Hypothalamus (tissue), 51 donors: ENCODE measurements around the gene TNS4.

Source experiments
- DNase-seq, 51 donors: peaks; one replicate each; lab custom pipeline; 2025; lab: John Stamatoyannopoulos, UW

The TNS4 gene

DNA sequence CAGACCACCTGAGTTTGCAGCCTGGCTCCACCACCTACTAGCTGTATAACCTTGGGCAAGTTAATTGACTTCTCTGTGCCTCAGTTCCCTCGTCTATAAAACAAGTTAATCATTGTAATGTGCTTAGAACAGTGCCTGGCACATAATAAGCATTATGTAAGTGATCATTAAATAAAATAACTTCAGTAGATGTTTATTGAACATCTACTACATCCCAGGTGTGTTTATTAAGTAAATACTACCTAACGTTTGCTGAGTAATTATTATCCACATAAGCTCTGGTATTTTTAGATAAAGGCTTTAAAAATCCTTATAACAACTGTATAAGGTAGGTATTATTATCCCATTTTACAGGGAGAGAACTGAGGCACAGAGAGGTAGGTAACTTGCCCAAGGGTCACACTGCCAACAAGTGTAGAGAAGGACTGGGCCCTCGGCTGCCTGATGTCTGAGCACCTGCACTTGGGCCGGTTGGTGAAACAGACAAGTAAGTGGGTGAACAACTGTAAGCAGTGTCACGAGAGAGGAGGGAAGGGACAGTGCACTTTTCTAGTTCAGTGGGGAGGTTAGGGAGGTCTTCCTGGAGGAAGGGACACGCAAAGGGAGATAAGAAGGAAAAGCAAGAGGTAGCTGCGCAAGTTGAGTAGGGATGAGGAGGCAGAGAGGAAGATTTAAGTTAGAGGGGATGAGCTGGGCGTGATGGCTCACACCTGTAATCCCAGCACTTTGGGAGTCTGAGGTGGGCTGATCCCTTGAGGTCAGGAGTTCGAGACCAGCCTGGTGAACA lies 4.6 kb downstream of the TNS4 start:
- DNase-seq: no peak

DNA sequence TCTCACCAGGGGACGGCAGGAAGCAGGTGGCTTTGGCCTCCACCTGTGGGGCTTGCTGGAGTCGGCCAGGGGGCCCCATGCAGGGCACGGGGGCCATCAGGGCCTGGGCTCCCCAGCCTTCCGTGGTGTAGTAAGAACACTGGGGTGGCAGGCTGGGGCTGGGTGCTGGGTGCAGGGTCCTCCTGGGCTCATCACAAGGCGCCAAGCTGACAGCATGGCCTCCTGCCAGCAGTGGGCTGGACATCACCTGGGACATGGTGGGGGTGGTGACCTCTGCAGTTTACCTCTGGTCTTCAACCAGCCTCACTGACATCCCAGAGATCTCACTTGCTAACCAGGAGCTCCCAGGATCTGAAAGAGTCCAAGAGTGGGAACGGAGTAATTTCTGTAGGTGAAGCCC lies 5.3 kb downstream of the TNS4 start:
- no peak for DNase-seq

DNA sequence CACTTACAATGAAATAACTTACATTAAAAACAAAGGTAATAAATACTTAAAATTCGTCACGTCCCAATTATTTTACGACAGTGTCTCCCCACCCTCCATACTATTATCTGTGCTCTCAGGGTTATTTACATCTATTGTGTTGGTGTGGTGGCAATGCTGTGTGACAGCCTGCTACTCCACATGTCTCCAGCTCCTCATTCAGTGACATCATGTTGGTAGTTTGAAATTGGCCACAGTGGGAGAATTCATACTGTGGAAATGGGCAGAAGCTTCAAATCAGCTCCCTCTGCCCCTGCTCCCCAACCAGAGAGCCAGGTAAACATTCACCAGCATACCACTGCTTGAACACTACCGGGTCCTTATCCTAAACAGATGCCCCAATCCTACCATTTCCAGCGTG lies 6.3 kb downstream of the TNS4 start:
- DNase-seq: no peak

DNA sequence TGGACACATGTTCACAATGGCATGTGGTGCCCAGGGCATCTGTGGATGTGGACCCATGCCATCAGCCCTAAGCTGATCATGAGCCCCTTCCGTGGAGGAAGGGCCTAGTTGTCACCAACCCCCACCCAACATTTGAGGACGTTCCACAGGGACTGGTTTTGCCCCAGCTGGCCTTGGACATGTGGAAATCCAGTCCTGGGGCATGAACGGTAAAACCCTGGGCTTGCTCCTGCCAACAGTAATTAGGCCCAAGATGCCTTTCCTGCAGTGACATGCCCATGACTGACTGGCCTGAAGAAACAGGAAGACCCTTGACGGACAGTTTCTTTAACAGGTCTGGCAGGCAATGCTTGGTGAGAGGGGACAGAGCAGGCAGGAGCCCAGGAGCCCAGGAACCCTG lies 7.7 kb downstream of the TNS4 start:
- DNase-seq: no peak

DNA sequence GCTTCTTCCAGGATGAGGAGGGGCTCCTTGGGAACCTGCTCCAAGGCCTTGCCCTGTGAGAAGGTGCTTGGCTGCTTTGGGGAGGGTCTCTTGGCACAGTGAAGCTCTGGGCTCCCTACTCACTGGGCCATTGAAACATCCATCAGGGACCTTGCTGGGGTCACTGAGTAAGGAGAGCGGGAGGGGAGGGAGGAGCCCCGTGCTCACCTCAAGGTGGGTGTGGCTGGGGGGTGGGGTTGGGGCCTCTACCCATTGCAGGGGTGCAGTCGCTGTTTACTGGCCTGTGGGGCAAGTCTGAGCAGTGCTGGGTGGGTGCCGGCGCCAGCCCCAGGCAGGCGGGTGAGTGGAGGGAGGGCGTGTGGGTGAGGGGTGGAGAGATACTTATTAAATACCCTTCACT lies 9.9 kb downstream of the TNS4 start:
- DNase-seq: no peak

DNA sequence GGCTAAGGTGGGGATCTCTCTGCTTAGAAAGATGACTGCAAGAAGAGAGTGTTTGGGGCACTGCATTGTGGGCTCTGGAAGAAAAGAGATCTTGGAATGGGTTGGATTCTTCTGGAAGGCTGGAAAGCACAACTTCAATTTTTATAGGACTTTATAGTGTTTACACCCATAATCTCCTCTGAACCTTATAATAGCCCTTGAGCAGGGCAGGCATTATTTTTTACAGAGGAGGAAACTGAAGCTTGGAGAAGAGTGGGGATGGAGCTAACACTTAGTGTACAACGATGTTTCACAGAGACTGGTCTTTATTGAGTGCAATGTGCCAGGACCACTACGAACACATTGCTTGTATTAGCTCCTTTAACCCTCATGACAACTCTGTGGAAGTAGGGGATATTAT lies 10.4 kb downstream of the TNS4 start:
- no peak for DNase-seq

DNA sequence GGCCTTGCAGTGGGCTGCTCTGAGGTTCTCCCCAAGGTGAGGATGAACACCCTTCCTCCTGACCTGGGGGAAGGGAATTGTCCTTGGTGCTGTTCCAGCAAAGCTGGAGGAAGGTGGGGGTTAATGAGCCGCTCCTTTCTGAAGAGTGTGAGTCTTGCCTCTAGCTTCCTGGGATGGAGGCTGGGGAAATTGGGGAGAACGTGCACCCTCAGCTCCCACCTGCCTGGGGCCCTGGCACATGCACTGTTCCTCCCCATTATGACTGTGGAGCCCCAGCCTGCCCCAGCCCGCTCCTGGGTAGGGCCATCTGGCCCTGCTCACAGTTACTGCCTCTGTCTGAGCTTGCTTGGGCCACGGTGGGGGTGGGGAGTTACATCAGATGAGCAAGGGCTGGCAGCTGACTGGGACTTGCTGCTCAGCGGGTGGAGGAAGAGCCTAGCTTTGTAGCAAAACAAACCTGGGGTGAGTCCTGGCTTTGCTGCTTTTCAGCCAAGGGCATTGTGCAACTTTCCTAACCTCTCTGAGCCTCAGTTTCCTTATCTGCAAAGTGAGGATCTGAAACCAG lies 11.1 kb downstream of the TNS4 start:
- DNase-seq: peak in 45 of 51 donors; percentile 2 to 87 (median 46)

DNA sequence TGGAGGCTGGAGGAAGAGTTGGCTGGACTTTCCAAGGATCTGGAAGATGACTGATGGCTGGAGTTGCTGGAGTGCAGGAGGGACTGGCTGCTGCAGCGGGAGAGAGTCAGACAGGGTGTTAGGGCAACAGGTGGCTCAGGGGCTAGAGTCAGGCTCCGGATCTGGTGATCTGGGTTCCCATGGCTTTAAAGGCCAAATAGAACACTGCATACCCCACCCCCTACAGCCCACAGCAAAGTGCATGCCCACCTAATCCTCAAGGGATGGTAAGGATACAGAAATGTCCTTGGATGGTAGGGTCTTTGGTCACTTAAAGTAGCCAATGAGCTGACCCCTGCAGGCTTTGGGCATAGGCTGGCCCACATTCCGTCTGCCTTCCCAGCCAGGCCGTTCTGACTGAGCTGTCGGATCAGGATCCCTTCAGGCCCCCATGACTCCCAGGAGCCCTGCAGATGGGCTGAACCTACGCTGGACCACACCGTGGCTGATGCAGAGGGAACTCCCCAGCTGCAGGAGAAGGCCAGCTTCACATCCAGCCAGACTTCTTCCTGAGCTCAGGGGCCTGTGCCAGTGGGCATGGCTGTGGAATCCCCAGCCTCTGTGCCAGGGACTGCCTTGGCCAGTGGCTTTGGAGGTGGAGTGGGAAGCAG lies 13.9 kb downstream of the TNS4 start:
- DNase-seq: no peak

DNA sequence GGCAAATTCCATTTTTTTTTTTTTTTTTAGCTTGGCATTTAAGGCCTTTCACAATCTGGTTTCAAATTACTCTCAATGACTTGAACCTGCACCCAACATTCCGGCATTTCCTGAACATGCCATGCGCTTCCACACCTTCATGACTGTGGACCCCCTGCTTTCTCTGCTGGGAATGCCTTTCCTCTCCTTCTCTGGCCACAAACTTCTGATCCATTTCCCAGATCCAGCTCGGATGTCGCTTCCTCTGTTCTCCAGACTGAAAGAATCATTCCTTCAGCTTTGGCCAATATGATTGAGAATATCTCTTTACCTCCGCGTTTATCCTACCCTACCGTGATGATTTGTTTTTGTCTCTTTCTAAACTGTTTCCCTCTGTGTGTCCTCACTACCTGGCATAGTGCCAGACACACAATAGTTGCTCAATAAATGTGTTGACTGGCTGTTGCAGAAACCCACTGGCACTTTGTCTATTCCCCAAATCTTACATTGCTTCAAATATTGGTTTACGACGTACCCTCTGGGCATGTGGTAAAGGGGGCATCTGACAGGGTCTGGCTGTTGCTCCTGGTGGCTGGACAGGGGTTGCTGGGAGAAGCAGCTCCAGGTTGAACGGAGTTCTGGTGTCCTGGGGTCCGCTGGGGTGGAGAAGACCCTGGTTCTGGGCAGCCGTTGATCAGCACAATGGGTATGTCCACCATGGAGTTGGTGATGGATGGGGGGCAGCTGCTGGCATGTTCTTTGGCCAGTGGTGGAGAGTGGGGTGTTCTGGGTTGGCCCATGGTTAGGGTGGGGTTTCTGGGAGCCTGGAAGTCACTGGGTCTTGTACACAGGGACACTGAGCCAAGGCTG lies 14.7 kb downstream of the TNS4 start:
- DNase-seq: no peak

DNA sequence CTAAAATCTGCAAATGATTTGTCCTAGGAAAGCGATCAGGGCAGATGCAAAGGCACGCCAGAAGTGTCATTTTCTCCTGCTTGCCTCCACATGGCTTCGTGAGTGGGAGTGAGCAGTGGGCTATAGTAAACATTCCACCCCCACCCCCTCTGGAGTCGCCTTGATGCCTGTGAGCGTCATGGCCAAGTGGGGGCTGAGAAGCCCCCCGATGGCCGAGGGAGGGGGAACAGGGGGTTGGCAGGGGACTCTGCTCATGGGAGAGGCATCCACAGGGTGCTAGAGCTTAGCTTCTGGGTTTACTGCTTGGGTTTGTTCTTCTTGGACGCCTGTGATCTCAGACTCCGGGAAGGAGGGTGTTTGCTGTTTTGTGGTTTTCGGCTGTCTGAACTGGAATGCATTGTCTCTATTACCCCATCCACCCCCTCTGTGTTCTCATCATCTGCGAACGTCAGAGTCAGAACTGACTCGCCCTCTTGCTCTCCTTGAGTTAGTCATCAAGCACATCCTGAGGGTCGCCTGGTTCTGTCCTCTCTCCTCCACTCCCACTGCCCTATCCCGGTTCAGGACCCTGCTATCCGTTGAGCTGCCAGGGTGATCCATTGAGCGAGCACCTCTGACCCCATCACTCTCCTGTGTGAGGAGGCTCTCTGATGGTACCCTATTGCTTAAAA lies 15.4 kb downstream of the TNS4 start:
- DNase-seq: peak in 1 of 51 donors; percentile 6

DNA sequence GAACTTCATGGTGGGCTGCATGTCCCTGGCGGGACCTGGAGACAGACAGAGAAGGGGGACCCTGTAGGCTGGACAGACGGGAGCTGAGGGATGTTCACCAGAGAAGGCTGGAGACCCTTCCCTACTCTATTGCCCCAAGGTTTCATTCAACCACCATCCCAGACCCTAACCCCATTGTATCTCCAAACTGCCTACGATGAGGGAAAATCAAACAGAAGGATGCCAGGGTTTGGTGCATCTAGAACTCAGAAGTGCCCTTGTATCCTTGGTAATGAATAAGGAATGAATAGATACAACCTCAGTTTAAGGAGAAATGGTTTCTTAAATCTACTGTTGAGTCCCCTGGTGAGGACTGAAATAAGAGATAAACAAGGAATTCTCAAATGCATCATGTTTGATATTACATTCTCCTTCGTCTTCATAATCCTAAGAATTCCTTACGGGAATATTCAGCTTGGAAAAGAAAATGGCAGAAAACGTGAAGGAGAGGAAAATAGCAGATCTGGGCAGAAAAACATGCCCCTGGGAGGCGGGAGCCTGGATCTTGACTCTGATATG lies 16.4 kb downstream of the TNS4 start:
- DNase-seq: no peak

DNA sequence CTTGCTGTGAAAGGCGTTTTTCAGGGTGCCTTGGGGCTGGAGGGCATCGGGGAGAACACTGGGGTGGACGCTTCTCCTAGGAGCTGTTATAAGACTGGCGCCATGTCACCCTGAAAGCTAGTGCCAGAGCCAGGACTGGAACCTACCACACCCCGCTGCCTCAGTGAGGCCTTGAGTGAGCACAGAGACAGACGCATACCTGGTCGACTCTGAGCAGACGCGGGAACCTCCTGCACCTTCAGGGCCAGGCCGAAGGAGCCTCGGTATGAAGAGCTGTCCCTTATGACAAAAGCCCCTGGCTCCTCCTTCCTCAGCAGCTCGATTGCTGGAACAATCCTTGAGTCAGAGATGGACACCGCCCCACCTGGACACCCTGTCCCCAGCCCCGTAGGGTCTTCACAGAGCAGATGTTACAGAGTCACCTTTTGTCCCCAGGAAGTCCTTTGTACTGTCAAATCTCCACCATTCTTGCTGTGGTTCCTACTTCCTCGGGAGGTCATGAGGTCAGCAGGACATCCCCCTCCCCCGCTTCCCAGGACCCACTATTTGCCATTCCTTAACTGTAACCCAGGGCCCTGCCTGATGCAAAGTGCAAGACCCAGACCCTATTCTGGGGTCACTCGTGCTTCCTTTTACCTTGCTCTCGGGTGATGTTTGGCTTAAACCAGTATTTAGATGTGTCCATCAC lies 17.0 kb downstream of the TNS4 start:
- no peak for DNase-seq

DNA sequence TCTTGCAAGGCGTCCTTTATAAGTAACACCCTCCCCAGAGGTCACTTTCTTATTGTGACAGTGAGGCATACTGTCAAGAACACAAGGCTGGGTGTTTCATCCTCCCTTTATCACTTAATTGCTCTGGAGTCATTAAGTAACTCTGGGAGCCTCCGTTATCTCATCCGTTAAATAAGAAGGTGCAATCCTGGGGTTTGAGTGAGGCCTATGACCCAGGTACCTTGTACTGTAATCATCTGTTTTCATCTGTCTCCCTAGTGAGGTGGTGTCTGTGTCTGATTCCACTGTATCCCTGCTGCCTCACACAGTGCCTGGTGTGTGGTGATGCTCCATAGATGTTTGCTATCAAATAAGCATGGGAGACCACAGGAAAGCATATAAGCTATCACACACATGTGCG lies 17.7 kb downstream of the TNS4 start:
- DNase-seq: no peak

DNA sequence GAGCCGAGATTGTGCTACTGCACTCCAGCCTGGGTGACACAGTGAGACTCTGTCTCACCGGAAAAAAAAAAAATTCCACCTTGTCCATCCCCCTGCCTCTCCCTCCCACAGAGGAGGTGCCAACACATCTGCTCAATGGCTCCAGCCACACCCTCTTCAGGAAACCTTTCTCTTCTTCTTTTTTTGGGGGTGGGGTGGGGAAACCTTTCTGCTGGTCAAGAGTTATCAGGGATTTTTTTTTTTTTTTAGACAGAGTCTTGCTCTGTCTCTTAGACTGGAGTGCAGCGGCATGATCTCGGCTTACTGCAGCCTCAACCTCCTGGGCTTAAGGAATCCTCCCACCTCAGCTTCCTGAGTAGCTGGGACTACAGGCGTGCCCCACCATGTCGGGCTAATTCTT lies 18.7 kb downstream of the TNS4 start:
- DNase-seq: no peak

DNA sequence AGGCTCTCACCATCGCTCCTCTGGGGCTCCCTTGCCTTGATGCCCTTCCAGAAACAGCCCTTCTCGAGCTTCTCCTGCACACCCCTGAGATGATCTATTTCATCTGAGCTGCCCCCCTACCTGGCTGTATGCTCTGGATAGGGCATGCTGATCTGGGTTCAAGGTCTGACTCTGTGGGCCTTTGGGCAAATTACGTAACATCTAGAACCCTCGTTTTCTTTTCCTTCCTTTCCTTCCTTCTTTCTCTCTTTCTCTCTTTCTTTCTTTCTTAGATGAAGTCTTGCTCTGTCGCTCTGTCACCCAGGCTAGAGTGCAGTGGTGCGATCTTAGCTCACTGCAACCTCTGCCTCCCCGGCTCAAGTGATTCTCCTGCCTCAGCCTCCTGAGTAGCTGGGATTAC lies 20.3 kb downstream of the TNS4 start:
- no peak for DNase-seq

DNA sequence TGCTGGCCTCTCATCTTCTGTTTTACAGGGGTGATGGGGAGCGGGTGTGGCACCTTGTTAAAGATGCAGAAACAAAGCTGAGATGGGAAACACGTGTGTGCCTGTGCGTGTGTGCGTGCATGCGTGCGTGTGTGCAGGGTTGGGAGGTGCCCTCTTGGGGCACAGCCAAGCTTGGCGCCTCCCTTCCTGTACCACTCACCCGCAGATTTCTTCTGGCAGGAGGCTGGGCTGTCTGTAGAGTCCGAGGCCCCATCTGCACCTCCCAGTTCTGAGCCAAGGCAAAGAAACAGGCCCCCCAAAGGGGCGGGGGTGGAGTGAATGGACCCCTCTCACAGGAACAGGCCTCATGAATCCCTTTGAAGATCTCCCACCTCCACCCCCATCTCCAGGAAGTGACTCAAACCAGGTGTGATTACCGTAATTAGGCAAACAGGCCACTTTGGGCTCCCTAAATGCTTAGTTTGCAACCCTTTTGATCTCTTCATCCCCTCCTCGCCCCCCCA lies 20.9 kb downstream of the TNS4 start:
- no peak for DNase-seq

DNA sequence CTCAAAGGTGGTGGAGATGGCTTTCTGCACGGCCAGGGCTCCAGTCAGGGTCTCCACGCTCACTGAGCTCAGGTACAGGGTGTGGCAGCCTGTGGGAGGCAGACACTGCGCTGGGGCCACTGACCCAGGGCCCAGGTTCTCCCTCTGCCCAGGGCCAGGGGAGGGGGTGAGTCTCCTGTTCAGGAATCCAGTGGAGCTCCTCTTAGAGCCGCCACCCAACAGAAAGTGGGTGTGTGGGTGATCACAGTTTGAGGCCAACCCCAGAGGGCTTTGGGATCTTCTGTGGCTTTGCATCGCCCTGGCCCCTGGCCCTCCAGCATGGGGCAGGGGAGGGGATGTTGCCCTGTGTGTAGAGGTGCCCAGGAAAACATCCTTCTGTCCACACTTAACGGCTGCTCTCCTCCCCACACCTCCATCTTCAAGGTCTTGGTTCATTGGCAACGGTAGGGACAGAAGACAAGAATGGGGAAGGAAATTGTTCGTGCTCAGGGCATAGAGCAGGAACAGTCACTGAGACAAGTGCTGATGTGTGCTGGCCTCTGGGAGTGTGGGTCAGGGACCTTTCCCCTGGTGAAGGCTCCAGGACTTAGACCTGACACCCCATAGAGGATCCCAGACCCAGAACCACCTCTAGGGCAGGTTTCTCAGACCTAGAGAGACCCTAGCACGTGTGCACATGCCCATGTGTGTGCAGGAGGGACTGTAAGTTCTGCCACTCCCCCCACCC lies 21.5 kb downstream of the TNS4 start:
- DNase-seq: no peak

DNA sequence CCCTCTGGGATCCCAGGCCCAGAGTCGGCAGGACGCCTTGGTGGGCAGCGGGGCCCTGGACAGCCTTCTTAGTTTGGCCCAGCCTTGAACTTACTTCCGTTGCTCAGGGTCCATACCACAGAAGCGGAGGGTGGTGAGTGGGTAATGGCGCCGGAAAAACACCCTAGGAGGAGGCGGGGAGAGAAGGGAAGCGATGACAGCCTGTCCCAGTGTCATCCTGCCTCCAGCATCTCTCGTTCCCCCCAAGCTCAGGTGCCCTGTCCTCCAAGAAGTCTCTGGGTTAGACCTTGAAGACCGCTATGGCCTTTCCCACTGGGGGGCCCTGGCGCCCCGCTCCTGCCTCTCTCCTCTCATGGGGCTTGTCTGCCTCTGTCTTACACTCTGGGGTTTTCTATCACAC lies 22.9 kb downstream of the TNS4 start:
- DNase-seq: no peak

DNA sequence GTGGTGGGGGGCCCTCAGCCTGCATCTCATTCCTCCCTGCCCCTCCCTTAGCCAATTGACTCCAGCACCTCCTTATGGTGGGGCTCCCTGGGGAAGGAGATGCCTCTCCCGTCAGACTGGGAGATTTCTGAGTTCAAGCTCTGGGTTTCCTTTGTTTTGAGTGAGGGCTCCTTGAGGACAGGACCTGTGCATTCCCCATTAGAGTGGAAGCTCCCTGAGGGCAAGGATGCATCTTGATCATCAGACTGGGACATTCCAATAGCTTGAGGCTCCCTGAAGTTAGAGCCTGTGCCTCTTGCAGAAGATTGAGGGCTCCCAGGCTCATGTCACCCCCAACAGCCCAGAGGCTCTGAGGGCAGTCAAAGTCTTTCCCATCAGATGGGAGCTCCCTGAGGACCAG lies 23.6 kb downstream of the TNS4 start:
- DNase-seq: no peak
